K562 (cell line): Measurements from ENCODE around the gene UBASH3B. TPM values are rescaled to one million over a fixed set of nuclear protein-coding genes. Genes with fewer than 3 reads are reported as not detected.

ENCODE experiments used
- ATAC-seq: fragments of 200-7000 bp; cut with Tn5 transposase; 3 replicates; pipeline ENCODE4 v1.9.1; 2020; ENCODE audit warnings: moderate library complexity
- BruUV-seq: library from RNA; stranded (reverse); fragments of 400-500 nt; replicated peaks from 2 replicates; lab custom pipeline; 2021; lab: Mats Ljungman, UMichigan
- CTCF ChIA-PET: fragments of 300-600 bp; formaldehyde crosslinking; extraction: SDS; loops from one replicate; lab custom pipeline; 2021; ENCODE audit warnings: low intra/inter-chr PET ratio; lab: Yijun Ruan, JAX
- POLR2A ChIA-PET: fragments of 300-600, 350-650 bp; sonication (Branson Sonifier 250); formaldehyde crosslinking; extraction: SDS; loops from one replicate; lab custom pipeline; 2021; ENCODE audit warnings: antibody characterized with exemption, inconsistent platforms; lab: Yijun Ruan, JAX
- DNase-seq, 4 experiments: peaks; one replicate each; pipeline versions ENCODE4 v3.0.0 to v3.0.0-alpha.2; 2011 to 2018; ENCODE audit warnings: low spot score in 3 of 4, mixed read lengths in 3 of 4; ENCODE audit errors: extremely low read depth in 1 of 4
- FAIRE-seq: peaks from 2 replicates; lab custom pipeline; 2011; peaks lifted over from hg19 to GRCh38; lab: Jason Lieb, UNC
- H2AFZ ChIP-seq: 2 replicates; pipeline ENCODE4 v1.6.0; 2011; ENCODE audit warnings: low read depth, low read length, control low read depth, inconsistent platforms
- H3K27ac ChIP-seq: fragments of 200-600 bp; 3 replicates; pipeline ENCODE4 v1.8.0; 2011; ENCODE audit warnings: low read depth, mild to moderate bottlenecking, control low read depth, inconsistent platforms, low read length, moderate library complexity, mixed read lengths; ENCODE audit errors: extremely low read depth
- H3K27me3 ChIP-seq, 2 experiments: fragments of 300-600 bp in 1 of 2; 2 replicates in 1 of 2; 3 replicates in 1 of 2; pipeline versions ENCODE4 v1.6.0 to v1.8.0; 2011; ENCODE audit warnings: inconsistent platforms in 2 of 2, low read length in 2 of 2, mild to moderate bottlenecking in 1 of 2, mixed read lengths in 1 of 2, moderate library complexity in 1 of 2; ENCODE audit not compliant: control insufficient read depth in 2 of 2, insufficient read depth in 2 of 2
- H3K36me3 ChIP-seq: fragments of 300-600 bp; 3 replicates; pipeline ENCODE4 v1.8.0; 2011; ENCODE audit warnings: mild to moderate bottlenecking, low read length, inconsistent platforms; ENCODE audit not compliant: control insufficient read depth, insufficient read depth
- H3K4me1 ChIP-seq, 2 experiments: fragments of 200-600 bp in 1 of 2; replicated peaks in 1 of 2; 2 replicates in 1 of 2; 3 replicates in 1 of 2; pipeline versions ENCODE4 v1.5.1 to v1.8.0; 2011; ENCODE audit warnings: inconsistent platforms in 2 of 2, low read length in 2 of 2, mild to moderate bottlenecking in 1 of 2, mixed read lengths in 1 of 2, moderate library complexity in 1 of 2; ENCODE audit not compliant: control insufficient read depth in 2 of 2, insufficient read depth in 2 of 2
- H3K4me2 ChIP-seq: 2 replicates; pipeline ENCODE4 v1.6.1; 2011; ENCODE audit warnings: low read length, control low read depth, inconsistent platforms, mixed read lengths; ENCODE audit not compliant: insufficient read depth
- H3K4me3 ChIP-seq: fragments of 200-600 bp; sonication (generic), shearing (Covaris generic); 2 replicates; pipeline ENCODE4 v1.5.1; 2016; ENCODE audit warnings: control low read depth, inconsistent platforms
- H3K79me2 ChIP-seq: fragments of 200-600 bp; 3 replicates; pipeline ENCODE4 v1.8.0; 2011; ENCODE audit warnings: low read length, inconsistent platforms; ENCODE audit not compliant: control insufficient read depth, insufficient read depth
- H3K9ac ChIP-seq, 2 experiments: 2 replicates each; pipeline versions ENCODE4 v1.6.0 to v1.6.1; 2011; ENCODE audit warnings: low read depth in 2 of 2, low read length in 2 of 2, control low read depth in 1 of 2, inconsistent platforms in 1 of 2, mild to moderate bottlenecking in 1 of 2, mixed read lengths in 1 of 2; ENCODE audit not compliant: insufficient read depth in 1 of 2
- H3K9me1 ChIP-seq: one replicate; pipeline ENCODE4 v1.6.0; 2011; ENCODE audit warnings: inconsistent platforms, mild to moderate bottlenecking, low read length, moderate library complexity; ENCODE audit not compliant: control insufficient read depth, insufficient read depth
- H3K9me3 ChIP-seq: replicated peaks from 2 replicates; pipeline ENCODE4 v1.5.1; 2011; ENCODE audit warnings: low read depth, low read length, inconsistent platforms; ENCODE audit not compliant: control insufficient read depth, insufficient read depth
- H4K20me1 ChIP-seq: replicated peaks from 2 replicates; pipeline ENCODE4 v1.6.1; 2011; ENCODE audit warnings: low read length, inconsistent platforms, mixed read lengths; ENCODE audit not compliant: control insufficient read depth, insufficient read depth
- CCAR2 ChIP-seq: fragments of 200-400 bp; formaldehyde crosslinking; IDR thresholded peaks from 2 replicates; pipeline ENCODE4 v1.6.1; 2017; ENCODE audit warnings: mild to moderate bottlenecking, low read depth, low read length
- CREM ChIP-seq: IDR thresholded peaks from 2 replicates; pipeline ENCODE4 v1.6.1; 2014; ENCODE audit warnings: antibody characterized with exemption, low read depth
- HDAC1 ChIP-seq, 2 experiments: fragments of 450-650 bp; IDR thresholded peaks; 2 replicates each; pipeline ENCODE4 v1.6.1; 2016 to 2017; ENCODE audit warnings: inconsistent platforms in 1 of 2, mild to moderate bottlenecking in 1 of 2, moderate library complexity in 1 of 2
- ILK ChIP-seq: fragments of 450-650 bp; IDR thresholded peaks from 2 replicates; pipeline ENCODE4 v1.6.1; 2016; ENCODE audit warnings: missing genetic modification characterization, low read depth, mild to moderate bottlenecking, missing compliant biosample characterization, moderate library complexity, borderline replicate concordance
- PML ChIP-seq: IDR thresholded peaks from 2 replicates; pipeline ENCODE4 v1.6.1; 2012; ENCODE audit warnings: low read length, inconsistent platforms
- ZNF12 ChIP-seq: sonication (generic); formaldehyde crosslinking; IDR thresholded peaks from 2 replicates; pipeline ENCODE4 v1.4.0; 2020; ENCODE audit warnings: mild to moderate bottlenecking, missing genetic modification reagents
- ZNF431 ChIP-seq: sonication (generic); formaldehyde crosslinking; IDR thresholded peaks from 2 replicates; pipeline ENCODE4 v1.8.0; 2022; ENCODE audit warnings: mild to moderate bottlenecking, missing genetic modification reagents
- ZNF586 ChIP-seq: fragments of 450-650 bp; formaldehyde crosslinking; conservative IDR thresholded peaks from 2 replicates; pipeline ENCODE4 v1.4.0; 2020; ENCODE audit warnings: mild to moderate bottlenecking, moderate library complexity
- ZNF696 ChIP-seq: fragments of 250-450 bp; sonication (Bioruptor Pico); conservative IDR thresholded peaks from 2 replicates; pipeline ENCODE4 v1.4.0; 2020; ENCODE audit warnings: mild to moderate bottlenecking, moderate library complexity
- WGBS: fragments of 100-300 bp; shearing (Covaris generic); methylation state at CpG from one replicate; pipeline ENCODE4 v1.1.6; 2016; ENCODE audit warnings: low coverage, mixed read lengths; ENCODE audit not compliant: insufficient coverage; ENCODE audit errors: missing lambda C conversion rate; 5-methylcytosine and 5-hydroxymethylcytosine counted together
- in situ Hi-C: fragments of 300-500 bp; cut with MboI; formaldehyde crosslinking; loops from 4 replicates; pipeline ENCODE4 v1.15.0; 2018; ENCODE audit warnings: inconsistent platforms, mixed read lengths
- intact Hi-C: fragments of 100-400 bp; cut with micrococcal nuclease; formaldehyde crosslinking; loops from 2 replicates; pipeline ENCODE4 v1.14.2; 2022
- polyA plus RNA-seq, 8 experiments: library from polyadenylated mRNA; depleted of rRNA in 4 of 8; stranded (reverse) in 5 of 8; unstranded in 3 of 8; fragments of >200 nt; fragmentation: Nextera tagmentation in 2 of 8; fragmentation: Illumina TruSeq in 1 of 8; extraction: Ambion mirVana in 2 of 8; extraction: Trizol in 1 of 8; gene quantifications; 2 replicates each; pipeline versions ENCODE4 v1.2.1 to v1.2.3, GENCODE V29; 2011 to 2014; ENCODE audit warnings: inconsistent platforms in 1 of 8, missing spikeins in 1 of 8
- total RNA-seq, 7 experiments: library from RNA; depleted of rRNA in 6 of 7; stranded (reverse); fragments of >200 nt in 6 of 7; fragmentation: Illumina TruSeq in 2 of 7; extraction: Trizol in 2 of 7; gene quantifications; 2 replicates each; pipeline versions ENCODE4 v1.2.1 to v1.2.3, GENCODE V29; 2011 to 2021; ENCODE audit warnings: low replicate concordance in 1 of 7
- TF ChIP-seq, protein P1 (sequence below): fragments of 150-350 bp; IDR thresholded peaks from 2 replicates; pipeline ENCODE4 v1.6.1; 2014; ENCODE audit warnings: low read depth, mild to moderate bottlenecking, low read length, borderline replicate concordance
- TF ChIP-seq, protein P2 (sequence below): IDR thresholded peaks from 2 replicates; pipeline ENCODE4 v1.6.1; 2012; ENCODE audit warnings: low read depth, low read length, improper control_type of control experiment, borderline replicate concordance
- TF ChIP-seq, protein P3 (sequence below): sonication (generic); formaldehyde crosslinking; IDR thresholded peaks from 2 replicates; pipeline ENCODE4 v1.9.0; 2022; ENCODE audit warnings: mild to moderate bottlenecking, missing genetic modification reagents
- TF ChIP-seq, protein P4 (sequence below): sonication (generic); formaldehyde crosslinking; IDR thresholded peaks from 2 replicates; pipeline ENCODE4 v1.8.0; 2023; ENCODE audit warnings: mild to moderate bottlenecking, missing genetic modification reagents
- TF ChIP-seq, protein P5 (sequence below), 2 experiments: IDR thresholded peaks; 2 replicates each; pipeline ENCODE4 v1.6.1; 2012; ENCODE audit warnings: improper control_type of control experiment in 2 of 2, low read depth in 2 of 2, low read length in 2 of 2, borderline replicate concordance in 1 of 2

The UBASH3B gene
- total and polyA plus RNA-seq, 9 of the 15 experiments (the other 6 are each of a cell fraction or from before 2014, with no cell fraction given), result 0.01 to 0.31 (median 0.08) TPM; not detected in 2

DNA sequence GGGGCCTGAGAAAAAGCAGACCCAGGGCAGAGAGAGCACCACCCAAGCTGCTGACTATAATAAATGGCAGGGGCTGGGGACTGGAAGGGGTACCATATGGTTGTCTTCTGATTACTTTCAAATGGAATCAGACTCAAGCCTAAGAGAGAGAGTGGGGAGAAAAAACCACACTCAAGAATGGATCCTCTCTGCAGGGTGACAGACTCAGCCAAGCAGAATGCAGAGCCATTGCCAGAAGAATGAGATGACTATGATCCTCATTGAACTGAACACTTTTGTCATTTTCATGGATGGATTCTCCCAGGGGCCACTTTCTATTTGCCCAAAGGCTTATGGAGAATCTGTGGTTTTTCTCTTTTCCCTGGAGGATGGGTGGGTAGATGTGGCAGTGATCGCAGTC, 8.7 kb downstream of the UBASH3B start:
- Histone ChIP-seq H3K36me3 (no peaks in the 10 kb centered on the region), H3K79me2 (no peaks in the 10 kb centered on the region), H3K9me3 (no peaks in the 10 kb centered on the region), H3K4me3 (no peak overlapping the region), H2AFZ (no peak overlapping the region), H3K4me1 (no peaks in the 10 kb centered on the region), H3K4me2 (no peak overlapping the region), H3K9me1 (no peaks in the 10 kb centered on the region), H3K27me3 (peaks cover 7 to 18% of the 10 kb centered on the region in 2 experiments; a peak in 3 of 5 replicates), H3K9ac (no peak overlapping the region), H4K20me1 (no peaks in the 10 kb centered on the region; the same call in 1 of the 2 replicates), H3K27ac (no peak overlapping the region)
- no peak for DNase-seq
- ATAC-seq, result no peak
- BruUV-seq, result no TSS peak
- CTCF ChIA-PET, result no interaction called here
- in situ Hi-C loops, result no loop called here
- POLR2A ChIA-PET, result no interaction called here
- no peak for FAIRE-seq
- intact Hi-C loops, result no loop called here
- WGBS, result no CpG with 5 or more reads among the region's 1 CpG
- no peak for TF ChIP-seq ZNF586 (CRISPR knock-in tag)
- TF ChIP-seq, protein P1, sequence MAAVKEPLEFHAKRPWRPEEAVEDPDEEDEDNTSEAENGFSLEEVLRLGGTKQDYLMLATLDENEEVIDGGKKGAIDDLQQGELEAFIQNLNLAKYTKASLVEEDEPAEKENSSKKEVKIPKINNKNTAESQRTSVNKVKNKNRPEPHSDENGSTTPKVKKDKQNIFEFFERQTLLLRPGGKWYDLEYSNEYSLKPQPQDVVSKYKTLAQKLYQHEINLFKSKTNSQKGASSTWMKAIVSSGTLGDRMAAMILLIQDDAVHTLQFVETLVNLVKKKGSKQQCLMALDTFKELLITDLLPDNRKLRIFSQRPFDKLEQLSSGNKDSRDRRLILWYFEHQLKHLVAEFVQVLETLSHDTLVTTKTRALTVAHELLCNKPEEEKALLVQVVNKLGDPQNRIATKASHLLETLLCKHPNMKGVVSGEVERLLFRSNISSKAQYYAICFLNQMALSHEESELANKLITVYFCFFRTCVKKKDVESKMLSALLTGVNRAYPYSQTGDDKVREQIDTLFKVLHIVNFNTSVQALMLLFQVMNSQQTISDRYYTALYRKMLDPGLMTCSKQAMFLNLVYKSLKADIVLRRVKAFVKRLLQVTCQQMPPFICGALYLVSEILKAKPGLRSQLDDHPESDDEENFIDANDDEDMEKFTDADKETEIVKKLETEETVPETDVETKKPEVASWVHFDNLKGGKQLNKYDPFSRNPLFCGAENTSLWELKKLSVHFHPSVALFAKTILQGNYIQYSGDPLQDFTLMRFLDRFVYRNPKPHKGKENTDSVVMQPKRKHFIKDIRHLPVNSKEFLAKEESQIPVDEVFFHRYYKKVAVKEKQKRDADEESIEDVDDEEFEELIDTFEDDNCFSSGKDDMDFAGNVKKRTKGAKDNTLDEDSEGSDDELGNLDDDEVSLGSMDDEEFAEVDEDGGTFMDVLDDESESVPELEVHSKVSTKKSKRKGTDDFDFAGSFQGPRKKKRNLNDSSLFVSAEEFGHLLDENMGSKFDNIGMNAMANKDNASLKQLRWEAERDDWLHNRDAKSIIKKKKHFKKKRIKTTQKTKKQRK, result no peak
- no peak for TF ChIP-seq ILK (tag)
- TF ChIP-seq, protein P2, sequence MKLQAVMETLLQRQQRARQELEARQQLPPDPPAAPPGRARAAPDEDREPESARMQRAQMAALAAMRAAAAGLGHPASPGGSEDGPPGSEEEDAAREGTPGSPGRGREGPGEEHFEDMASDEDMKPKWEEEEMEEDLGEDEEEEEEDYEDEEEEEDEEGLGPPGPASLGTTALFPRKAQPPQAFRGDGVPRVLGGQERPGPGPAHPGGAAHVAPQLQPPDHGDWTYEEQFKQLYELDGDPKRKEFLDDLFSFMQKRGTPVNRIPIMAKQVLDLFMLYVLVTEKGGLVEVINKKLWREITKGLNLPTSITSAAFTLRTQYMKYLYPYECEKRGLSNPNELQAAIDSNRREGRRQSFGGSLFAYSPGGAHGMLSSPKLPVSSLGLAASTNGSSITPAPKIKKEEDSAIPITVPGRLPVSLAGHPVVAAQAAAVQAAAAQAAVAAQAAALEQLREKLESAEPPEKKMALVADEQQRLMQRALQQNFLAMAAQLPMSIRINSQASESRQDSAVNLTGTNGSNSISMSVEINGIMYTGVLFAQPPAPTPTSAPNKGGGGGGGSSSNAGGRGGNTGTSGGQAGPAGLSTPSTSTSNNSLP, result no peak
- TF ChIP-seq CREM, result no peak
- no peak for TF ChIP-seq ZNF431 (CRISPR knock-in tag)
- no peak for TF ChIP-seq CCAR2
- no peak for TF ChIP-seq ZNF696 (CRISPR knock-in tag)
- TF ChIP-seq ZNF12 (CRISPR knock-in tag), result no peak
- TF ChIP-seq, protein P3, sequence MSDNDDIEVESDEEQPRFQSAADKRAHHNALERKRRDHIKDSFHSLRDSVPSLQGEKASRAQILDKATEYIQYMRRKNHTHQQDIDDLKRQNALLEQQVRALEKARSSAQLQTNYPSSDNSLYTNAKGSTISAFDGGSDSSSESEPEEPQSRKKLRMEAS (CRISPR knock-in tag), result no peak
- TF ChIP-seq PML, result no peak
- TF ChIP-seq, protein P4, sequence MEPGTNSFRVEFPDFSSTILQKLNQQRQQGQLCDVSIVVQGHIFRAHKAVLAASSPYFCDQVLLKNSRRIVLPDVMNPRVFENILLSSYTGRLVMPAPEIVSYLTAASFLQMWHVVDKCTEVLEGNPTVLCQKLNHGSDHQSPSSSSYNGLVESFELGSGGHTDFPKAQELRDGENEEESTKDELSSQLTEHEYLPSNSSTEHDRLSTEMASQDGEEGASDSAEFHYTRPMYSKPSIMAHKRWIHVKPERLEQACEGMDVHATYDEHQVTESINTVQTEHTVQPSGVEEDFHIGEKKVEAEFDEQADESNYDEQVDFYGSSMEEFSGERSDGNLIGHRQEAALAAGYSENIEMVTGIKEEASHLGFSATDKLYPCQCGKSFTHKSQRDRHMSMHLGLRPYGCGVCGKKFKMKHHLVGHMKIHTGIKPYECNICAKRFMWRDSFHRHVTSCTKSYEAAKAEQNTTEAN (CRISPR knock-in tag), result no peak
- no peak for TF ChIP-seq HDAC1 (IDR thresholded peaks at IDR 0.05)
- TF ChIP-seq, protein P5, sequence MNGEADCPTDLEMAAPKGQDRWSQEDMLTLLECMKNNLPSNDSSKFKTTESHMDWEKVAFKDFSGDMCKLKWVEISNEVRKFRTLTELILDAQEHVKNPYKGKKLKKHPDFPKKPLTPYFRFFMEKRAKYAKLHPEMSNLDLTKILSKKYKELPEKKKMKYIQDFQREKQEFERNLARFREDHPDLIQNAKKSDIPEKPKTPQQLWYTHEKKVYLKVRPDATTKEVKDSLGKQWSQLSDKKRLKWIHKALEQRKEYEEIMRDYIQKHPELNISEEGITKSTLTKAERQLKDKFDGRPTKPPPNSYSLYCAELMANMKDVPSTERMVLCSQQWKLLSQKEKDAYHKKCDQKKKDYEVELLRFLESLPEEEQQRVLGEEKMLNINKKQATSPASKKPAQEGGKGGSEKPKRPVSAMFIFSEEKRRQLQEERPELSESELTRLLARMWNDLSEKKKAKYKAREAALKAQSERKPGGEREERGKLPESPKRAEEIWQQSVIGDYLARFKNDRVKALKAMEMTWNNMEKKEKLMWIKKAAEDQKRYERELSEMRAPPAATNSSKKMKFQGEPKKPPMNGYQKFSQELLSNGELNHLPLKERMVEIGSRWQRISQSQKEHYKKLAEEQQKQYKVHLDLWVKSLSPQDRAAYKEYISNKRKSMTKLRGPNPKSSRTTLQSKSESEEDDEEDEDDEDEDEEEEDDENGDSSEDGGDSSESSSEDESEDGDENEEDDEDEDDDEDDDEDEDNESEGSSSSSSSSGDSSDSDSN (IDR thresholded peaks at IDR 0.05; ENCODE audit: borderline replicate concordance in 1 of 2, low read depth in 2 of 2, low read length in 2 of 2), result no peak
